Peyer's patch (tissue), 4 donors: Measurements from ENCODE around the gene VN1R4.

ENCODE experiments used
- CTCF ChIP-seq, 6 experiments: fragments of 450-650 bp in 4 of 6; fragments of 200-600 bp in 2 of 6; sonication (generic) in 1 of 6; IDR thresholded peaks; one replicate each; pipeline ENCODE4 v1.5.1; 2017 to 2019; ENCODE audit warnings: antibody characterized with exemption in 6 of 6, mild to moderate bottlenecking in 3 of 6, moderate library complexity in 1 of 6
- POLR2A ChIP-seq, 2 donors: fragments of 450-650 bp; IDR thresholded peaks; one replicate each; pipeline ENCODE4 v1.5.1; 2017; ENCODE audit warnings: antibody characterized with exemption in 2 of 2, mild to moderate bottlenecking in 2 of 2, moderate library complexity in 2 of 2

GRCh38 chr19:53290758-53291549 lies 23.4 kb upstream of the VN1R4 start:
- TF ChIP-seq CTCF (IDR thresholded peaks at IDR 0.05) = no peak
- TF ChIP-seq POLR2A (IDR thresholded peaks at IDR 0.05) = no peak
